ENCODE measurements around the gene HOXA9.

HOXA9 gene

GRCh38 chr7:27151931-27152815, 13.2 kb downstream of the HOXA9 start, which contains the start of gene HOXA3:
TSS of gene HOXA3 (minus strand) at chr7:27152583. CDS start at chr7:27110640, 41,943 bp downstream.
- DNase-seq = peak; percentile 79

- DNase-seq = no peak
Measured at GRCh38 chr7:27151341-27151930, 13.9 kb downstream of the HOXA9 start.

- DNase-seq = peak; percentile 93
Measured at GRCh38 chr7:27150568-27151340, 14.6 kb downstream of the HOXA9 start.

- no peak for DNase-seq
Measured at GRCh38 chr7:27149842-27150567, 15.3 kb downstream of the HOXA9 start.

GRCh38 chr7:27148756-27149641, 16.3 kb downstream of the HOXA9 start:
- no peak for DNase-seq

DNA sequence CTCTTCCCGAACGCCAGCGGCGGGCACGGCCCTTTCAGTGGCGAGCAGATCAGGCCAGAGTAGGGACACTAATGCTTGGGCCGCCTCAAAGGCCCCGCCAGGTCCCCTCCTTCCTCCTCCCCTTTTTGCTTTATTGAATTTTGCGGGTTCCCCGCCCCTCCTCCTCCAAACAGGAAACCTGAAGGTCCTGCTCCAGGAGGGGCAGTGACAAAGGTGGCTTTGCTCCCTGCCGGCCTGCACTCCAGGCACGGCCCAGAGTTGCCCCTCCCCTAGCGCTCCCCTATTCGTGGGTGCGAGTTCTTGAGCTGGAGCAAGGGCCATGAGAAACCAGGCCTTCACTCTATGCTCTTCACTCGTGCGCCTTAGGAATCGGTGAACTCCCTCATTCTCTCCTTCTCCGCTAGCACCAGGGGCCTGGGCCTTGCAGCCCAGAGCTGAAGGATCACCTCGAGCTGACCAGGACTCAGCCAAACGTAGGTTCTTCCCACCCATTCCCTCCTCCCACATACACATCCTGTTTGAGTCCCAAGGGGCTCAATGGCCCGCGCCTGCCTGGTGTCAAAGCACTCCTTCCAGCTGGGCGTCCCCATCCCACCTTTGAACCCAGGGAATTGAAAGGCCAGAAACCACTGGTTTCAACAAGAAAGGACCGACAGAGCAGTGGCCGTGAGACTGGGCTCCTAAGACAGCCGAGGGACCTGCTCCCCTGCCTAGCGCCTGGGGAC, 17.1 kb downstream of the HOXA9 start:
- DNase-seq = peak; percentile 64

DNA sequence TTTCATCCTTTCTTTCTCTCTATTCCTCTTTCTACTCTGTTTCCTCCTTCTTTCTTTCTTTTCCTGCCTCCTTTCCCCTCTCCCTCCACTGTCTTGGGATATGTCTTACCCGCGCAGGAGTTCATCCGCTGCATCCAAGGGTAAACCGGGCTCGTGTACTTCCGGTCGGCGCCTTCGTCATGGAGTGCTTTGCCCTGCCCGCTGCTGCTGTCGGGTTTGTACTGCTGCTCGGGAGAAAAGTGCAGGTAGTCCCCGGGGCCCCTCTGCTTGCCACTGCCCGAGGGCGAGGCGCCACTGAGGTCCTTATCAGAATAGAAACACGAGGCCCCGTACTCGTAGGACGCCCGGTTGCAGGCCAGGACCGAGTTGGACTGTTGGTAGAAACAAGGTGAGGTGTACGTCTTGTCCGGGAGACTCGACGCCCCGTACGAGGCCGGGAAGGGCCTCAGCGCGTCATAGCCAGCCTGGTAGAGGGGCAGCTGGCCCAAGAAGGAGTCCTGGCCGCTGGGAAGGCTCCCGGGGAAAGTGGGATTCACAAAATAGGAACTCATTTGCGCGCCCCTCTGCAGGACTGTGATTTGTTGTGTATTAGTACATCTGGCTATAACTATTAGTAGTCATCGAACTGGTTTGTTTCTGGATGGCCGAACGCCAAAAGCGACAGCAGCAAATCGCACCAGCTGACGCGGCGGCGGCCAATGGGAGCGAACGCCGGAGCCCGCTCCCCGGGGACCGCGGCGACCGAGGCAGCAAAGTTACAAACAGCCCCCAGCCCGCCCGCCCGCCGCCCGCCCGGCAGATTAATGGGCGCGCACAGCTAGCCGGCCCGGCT, 17.9 kb downstream of the HOXA9 start, which contains the start of gene HOXA6:
TSS of gene HOXA6 (minus strand) at position 576 of the 832 bp plus-strand sequence. CDS start at position 551, 25 bp downstream.
- DNase-seq = peak; percentile 60

GRCh38 chr7:27146491-27147198, 18.7 kb downstream of the HOXA9 start:
- no peak for DNase-seq

DNA sequence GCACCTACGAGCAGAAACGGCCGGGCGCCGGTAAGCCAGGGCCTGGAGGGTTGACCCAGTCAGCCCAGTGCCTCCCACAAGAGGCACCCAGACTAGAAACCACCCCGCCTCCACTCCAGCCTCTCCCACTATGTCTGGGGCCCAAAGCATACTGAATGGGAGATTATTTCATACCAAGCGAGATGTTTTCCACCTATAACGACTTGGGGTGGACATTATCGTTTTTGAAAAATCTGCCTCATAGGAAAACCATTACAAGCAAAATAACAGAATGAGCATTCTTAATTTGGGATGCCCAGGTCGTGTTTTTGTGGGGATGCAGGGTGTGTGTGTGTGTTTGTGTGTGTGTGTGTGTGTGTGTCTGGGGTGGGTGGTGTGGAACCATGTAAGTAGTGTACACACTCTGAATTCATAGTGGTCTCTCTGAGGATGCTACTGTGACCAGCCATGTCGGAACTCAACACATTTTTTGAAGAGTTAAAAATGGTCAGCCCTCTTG, 19.4 kb downstream of the HOXA9 start:
- no peak for DNase-seq

- no peak for DNase-seq
Measured at GRCh38 chr7:27145165-27145913, 20.0 kb downstream of the HOXA9 start.

DNA sequence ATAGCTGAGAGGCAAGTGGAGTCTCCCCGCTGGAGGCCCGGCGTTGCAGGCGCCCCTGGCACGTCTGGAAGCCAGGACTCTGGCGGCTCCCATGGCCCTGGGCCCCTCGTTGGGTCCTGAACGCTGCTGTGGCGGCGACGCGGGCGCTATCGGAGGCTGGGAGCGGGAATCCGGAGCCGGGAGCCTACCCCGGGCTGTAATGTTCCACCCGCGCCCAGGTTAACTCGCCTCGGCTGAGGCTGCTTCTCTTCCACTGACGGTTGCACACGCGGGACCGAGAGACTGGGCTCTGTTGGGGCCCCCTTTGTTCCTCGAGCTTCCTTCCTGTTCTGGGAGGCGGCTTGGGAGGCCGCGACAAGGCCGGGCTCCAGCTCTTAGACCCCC, 20.6 kb downstream of the HOXA9 start:
- no peak for DNase-seq

DNA sequence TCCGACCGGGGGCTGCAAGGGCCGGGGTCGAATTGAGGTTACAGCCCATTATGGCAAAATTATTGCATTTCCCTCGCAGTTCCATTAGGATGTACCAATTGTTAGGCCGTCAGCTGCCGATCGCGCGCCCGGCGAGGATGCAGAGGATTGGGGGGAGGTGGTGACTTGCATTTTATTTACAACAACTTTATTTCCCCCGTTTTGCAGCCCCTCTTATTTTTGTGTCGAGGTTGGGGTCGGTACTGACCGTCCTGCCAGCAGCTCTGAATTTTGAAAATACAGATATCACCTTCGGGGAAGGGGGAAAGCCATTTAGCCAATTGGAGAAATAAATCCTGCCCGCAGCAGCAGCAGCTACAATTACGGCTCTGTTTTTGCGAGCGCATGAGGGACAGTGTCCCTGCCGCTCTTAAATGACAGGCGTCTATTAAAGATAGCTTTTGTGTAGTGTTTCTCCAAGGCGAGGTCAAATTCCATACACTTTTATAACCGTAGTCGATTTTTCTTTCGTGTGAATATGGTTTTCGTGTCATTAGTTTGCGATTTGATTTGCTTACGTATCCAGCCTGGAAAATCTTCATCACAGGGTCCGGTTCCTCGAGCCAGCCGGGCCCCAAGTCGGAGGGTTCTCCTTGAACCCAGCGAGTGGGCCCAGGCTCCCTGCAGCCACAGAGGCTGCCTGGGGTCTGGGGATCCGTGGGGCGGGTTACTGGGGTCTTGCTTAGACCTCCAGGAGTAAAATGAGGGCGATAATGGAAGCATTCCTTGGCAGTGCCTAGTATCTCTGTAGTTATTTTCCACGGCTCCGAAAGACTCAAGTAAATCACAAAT, 21.2 kb downstream of the HOXA9 start:
- no peak for DNase-seq

- peak; percentile 84 for DNase-seq
Measured at GRCh38 chr7:27143023-27143949, 22.1 kb downstream of the HOXA9 start, which contains the start of gene HOXA5. TSS of gene HOXA5 (minus strand) at chr7:27143681. CDS start at chr7:27143607, 74 bp downstream.

DNA sequence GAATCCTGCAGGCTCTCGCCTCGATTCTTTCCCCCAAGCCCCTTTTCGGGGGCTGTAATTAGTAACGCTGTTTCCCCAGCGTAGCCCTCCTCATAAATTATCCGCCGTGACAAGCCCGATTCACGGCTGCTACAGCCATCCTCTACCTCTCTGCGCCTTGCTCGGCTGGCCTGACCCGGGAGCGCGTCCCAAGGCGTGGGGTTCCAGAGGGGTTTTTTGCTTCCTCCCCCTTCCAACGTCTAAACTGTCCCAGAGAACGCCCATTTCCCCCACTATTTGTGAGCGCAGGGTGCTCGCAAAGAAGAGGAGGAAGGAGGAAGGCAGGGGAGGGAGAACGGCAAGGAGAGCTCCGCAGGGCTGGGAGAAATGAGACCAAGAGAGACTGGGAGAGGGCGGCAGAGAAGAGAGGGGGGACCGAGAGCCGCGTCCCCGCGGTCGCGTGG, 22.7 kb downstream of the HOXA9 start:
- no peak for DNase-seq

DNA sequence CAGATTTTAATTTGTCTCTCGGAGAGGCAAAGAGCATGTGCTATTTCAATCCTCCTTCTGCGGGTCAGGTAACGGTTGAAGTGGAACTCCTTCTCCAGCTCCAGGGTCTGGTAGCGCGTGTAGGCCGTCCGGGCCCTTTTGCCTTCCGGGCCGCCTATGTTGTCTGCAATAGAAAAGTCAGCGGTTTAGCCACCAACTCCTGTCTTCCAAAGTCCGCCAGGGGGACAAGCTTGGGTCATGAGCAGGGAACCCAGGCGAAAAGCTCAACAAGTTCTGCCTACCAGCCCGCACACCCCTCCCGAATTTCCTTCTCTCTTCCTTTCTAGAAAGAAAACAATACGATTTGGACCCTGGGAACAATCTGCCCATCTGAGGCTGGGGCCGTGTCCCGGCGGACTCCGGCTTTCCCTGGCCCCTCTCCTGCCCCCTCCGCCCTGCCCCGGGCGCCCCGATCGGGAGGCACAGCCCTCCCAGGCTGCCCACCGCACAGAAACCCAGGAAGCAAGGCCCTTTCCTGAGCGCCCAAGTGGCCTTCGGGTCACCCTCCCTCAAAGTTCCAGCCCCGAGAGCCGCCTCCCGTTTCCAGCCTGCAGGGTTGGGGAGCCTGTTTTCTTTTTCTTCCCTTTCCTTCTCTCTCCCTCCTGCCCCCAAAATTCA, 23.3 kb downstream of the HOXA9 start:
- DNase-seq = no peak

Data from hematopoietic multipotent progenitor cell treated with erythropoietin and hydrocortisone succinate and interleukin-3 and kit ligand, for 4 days (in vitro differentiated cells).